Stimulated activated CD8-positive, alpha-beta memory T cell treated with anti-CD3 and anti-CD28 coated beads, Interleukin-15, amount 100 ng/mL, for 24 hours (primary cell): Measurements from ENCODE around the gene SUSD6.

ENCODE experiments used
- DNase-seq: peaks from one replicate; pipeline ENCODE4 v3.0.0-alpha.2; 2020; ENCODE audit warnings: low read depth

SUSD6 gene

GRCh38 chr14:69611172-69612013, at the start of gene SUSD6:
Gene SUSD6 (plus strand): TSS chr14:69611596. CDS start chr14:69658593, 46,997 bp downstream.
- peak; percentile 80 for DNase-seq

- no peak for DNase-seq
Measured at GRCh38 chr14:69561893-69562292, 49.5 kb upstream of the SUSD6 start.

GRCh38 chr14:69567563-69567962, 43.8 kb upstream of the SUSD6 start:
- DNase-seq: no peak

GRCh38 chr14:69569859-69570258, 41.5 kb upstream of the SUSD6 start:
- no peak for DNase-seq

- DNase-seq: no peak
Measured at GRCh38 chr14:69570836-69571330, 40.5 kb upstream of the SUSD6 start.

- no peak for DNase-seq
Measured at GRCh38 chr14:69571449-69572029, 39.9 kb upstream of the SUSD6 start.

- DNase-seq: no peak
Measured at GRCh38 chr14:69572030-69572840, 39.2 kb upstream of the SUSD6 start.

GRCh38 chr14:69572841-69573135, 38.6 kb upstream of the SUSD6 start:
- DNase-seq: no peak

- DNase-seq: no peak
Measured at GRCh38 chr14:69573205-69573830, 38.1 kb upstream of the SUSD6 start.

- DNase-seq: no peak
Measured at GRCh38 chr14:69573831-69574262, 37.5 kb upstream of the SUSD6 start.

- peak; percentile 51 for DNase-seq
Measured at GRCh38 chr14:69574263-69574953, 37.0 kb upstream of the SUSD6 start, which contains the start of gene CCDC177. Gene CCDC177 (minus strand): TSS chr14:69574871. CDS start chr14:69573622, 1,249 bp downstream.

- no peak for DNase-seq
Measured at GRCh38 chr14:69574954-69575295, 36.5 kb upstream of the SUSD6 start.

GRCh38 chr14:69579476-69579875, 31.9 kb upstream of the SUSD6 start:
- no peak for DNase-seq

- DNase-seq: no peak
Measured at GRCh38 chr14:69580009-69580577, 31.3 kb upstream of the SUSD6 start.

- DNase-seq: no peak
Measured at GRCh38 chr14:69581316-69581935, 30.0 kb upstream of the SUSD6 start.

GRCh38 chr14:69582212-69582611, 29.2 kb upstream of the SUSD6 start:
- DNase-seq: no peak

- no peak for DNase-seq
Measured at GRCh38 chr14:69582829-69583228, 28.6 kb upstream of the SUSD6 start.

GRCh38 chr14:69584389-69584788, 27.0 kb upstream of the SUSD6 start:
- no peak for DNase-seq

GRCh38 chr14:69586404-69586803, 25.0 kb upstream of the SUSD6 start:
- DNase-seq: no peak

- DNase-seq: no peak
Measured at GRCh38 chr14:69587389-69587788, 24.0 kb upstream of the SUSD6 start.

GRCh38 chr14:69591317-69591716, 20.1 kb upstream of the SUSD6 start:
- no peak for DNase-seq
